ENCODE data around the gene PDE11A. TPM values are rescaled to one million over a fixed set of nuclear protein-coding genes. Genes with fewer than 3 reads are reported as not detected.

The PDE11A gene
- total and polyA plus RNA-seq, 2 experiments from 2014 or later, result 0.08 to 0.73 TPM

DNA sequence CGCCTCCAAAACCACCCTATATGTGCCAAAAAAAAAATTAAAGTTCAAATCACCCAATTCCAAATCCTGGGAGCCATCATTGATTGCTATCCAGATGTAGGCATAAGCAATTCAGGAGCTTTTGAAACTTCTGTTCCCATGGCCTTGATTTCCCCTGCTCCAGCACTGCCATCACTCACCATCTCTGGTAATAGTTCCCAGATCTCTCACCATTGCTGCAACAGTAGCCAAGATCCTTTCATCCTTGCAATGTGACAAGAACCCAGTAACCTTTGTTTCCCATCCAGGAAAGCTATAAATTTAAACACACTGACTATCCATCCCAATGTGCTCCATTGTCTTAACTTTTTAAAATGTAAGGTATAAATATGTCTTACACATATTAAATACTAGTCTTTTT is 155.4 kb downstream of the PDE11A start:
- Histone ChIP-seq H3K27ac (ENCODE audit: low read depth) (no peak overlapping the region), H3F3A (replicated peaks; ENCODE audit: low read depth) (no peaks in the 10 kb centered on the region), H3K27me3 (ENCODE audit: insufficient read depth) (no peaks in the 10 kb centered on the region), H3K9me2 (ENCODE audit: insufficient read depth) (no peaks in the 10 kb centered on the region), H2AFZ (no peak overlapping the region), H3K4me3 (no peak overlapping the region), H3K79me2 (replicated peaks; ENCODE audit: insufficient read depth) (no peaks in the 10 kb centered on the region), H3K4me1 (ENCODE audit: insufficient read depth) (no peaks in the 10 kb centered on the region), H4K20me1 (replicated peaks; ENCODE audit: insufficient read depth) (no peaks in the 10 kb centered on the region), H3K36me3 (ENCODE audit: insufficient read depth) (no peaks in the 10 kb centered on the region), H3K4me2 (no peak overlapping the region)
- no peak overlapping the region for H3K27ac Mint-ChIP-seq
- ATAC-seq (no peak), DNase-seq (ENCODE audit: low spot score) (no peak)
- H3K9me3 Mint-ChIP-seq, result no peaks in the 10 kb centered on the region
- no peak overlapping the region for H3K4me3 Mint-ChIP-seq
- TF ChIP-seq EZH2 (IDR thresholded peaks at IDR 0.05; ENCODE audit: low read depth, unreplicated experiment), result no peak
- TF ChIP-seq JUNB (IDR thresholded peaks at IDR 0.05; ENCODE audit: unreplicated experiment), result no peak
- no peak for TF ChIP-seq POLR2AphosphoS5 (IDR thresholded peaks at IDR 0.05; ENCODE audit: low read depth)
- no peak for TF ChIP-seq CREB1 (CRISPR knock-in tag; IDR thresholded peaks at IDR 0.05; ENCODE audit: low read depth)
- no peak for TF ChIP-seq NANOG (IDR thresholded peaks at IDR 0.05; ENCODE audit: borderline replicate concordance)
- TF ChIP-seq, protein P1, sequence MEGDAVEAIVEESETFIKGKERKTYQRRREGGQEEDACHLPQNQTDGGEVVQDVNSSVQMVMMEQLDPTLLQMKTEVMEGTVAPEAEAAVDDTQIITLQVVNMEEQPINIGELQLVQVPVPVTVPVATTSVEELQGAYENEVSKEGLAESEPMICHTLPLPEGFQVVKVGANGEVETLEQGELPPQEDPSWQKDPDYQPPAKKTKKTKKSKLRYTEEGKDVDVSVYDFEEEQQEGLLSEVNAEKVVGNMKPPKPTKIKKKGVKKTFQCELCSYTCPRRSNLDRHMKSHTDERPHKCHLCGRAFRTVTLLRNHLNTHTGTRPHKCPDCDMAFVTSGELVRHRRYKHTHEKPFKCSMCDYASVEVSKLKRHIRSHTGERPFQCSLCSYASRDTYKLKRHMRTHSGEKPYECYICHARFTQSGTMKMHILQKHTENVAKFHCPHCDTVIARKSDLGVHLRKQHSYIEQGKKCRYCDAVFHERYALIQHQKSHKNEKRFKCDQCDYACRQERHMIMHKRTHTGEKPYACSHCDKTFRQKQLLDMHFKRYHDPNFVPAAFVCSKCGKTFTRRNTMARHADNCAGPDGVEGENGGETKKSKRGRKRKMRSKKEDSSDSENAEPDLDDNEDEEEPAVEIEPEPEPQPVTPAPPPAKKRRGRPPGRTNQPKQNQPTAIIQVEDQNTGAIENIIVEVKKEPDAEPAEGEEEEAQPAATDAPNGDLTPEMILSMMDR (conservative IDR thresholded peaks at IDR 0.05; ENCODE audit: low read depth in 2 of 2), result no peak
- no peak for TF ChIP-seq EZH2phosphoT487 (IDR thresholded peaks at IDR 0.05; ENCODE audit: unreplicated experiment)
- TF ChIP-seq STAT1 (IDR thresholded peaks at IDR 0.05; ENCODE audit: unreplicated experiment), result no peak
- TF ChIP-seq ZNF114 (CRISPR knock-in tag; IDR thresholded peaks at IDR 0.05), result no peak
- TF ChIP-seq, protein P2, sequence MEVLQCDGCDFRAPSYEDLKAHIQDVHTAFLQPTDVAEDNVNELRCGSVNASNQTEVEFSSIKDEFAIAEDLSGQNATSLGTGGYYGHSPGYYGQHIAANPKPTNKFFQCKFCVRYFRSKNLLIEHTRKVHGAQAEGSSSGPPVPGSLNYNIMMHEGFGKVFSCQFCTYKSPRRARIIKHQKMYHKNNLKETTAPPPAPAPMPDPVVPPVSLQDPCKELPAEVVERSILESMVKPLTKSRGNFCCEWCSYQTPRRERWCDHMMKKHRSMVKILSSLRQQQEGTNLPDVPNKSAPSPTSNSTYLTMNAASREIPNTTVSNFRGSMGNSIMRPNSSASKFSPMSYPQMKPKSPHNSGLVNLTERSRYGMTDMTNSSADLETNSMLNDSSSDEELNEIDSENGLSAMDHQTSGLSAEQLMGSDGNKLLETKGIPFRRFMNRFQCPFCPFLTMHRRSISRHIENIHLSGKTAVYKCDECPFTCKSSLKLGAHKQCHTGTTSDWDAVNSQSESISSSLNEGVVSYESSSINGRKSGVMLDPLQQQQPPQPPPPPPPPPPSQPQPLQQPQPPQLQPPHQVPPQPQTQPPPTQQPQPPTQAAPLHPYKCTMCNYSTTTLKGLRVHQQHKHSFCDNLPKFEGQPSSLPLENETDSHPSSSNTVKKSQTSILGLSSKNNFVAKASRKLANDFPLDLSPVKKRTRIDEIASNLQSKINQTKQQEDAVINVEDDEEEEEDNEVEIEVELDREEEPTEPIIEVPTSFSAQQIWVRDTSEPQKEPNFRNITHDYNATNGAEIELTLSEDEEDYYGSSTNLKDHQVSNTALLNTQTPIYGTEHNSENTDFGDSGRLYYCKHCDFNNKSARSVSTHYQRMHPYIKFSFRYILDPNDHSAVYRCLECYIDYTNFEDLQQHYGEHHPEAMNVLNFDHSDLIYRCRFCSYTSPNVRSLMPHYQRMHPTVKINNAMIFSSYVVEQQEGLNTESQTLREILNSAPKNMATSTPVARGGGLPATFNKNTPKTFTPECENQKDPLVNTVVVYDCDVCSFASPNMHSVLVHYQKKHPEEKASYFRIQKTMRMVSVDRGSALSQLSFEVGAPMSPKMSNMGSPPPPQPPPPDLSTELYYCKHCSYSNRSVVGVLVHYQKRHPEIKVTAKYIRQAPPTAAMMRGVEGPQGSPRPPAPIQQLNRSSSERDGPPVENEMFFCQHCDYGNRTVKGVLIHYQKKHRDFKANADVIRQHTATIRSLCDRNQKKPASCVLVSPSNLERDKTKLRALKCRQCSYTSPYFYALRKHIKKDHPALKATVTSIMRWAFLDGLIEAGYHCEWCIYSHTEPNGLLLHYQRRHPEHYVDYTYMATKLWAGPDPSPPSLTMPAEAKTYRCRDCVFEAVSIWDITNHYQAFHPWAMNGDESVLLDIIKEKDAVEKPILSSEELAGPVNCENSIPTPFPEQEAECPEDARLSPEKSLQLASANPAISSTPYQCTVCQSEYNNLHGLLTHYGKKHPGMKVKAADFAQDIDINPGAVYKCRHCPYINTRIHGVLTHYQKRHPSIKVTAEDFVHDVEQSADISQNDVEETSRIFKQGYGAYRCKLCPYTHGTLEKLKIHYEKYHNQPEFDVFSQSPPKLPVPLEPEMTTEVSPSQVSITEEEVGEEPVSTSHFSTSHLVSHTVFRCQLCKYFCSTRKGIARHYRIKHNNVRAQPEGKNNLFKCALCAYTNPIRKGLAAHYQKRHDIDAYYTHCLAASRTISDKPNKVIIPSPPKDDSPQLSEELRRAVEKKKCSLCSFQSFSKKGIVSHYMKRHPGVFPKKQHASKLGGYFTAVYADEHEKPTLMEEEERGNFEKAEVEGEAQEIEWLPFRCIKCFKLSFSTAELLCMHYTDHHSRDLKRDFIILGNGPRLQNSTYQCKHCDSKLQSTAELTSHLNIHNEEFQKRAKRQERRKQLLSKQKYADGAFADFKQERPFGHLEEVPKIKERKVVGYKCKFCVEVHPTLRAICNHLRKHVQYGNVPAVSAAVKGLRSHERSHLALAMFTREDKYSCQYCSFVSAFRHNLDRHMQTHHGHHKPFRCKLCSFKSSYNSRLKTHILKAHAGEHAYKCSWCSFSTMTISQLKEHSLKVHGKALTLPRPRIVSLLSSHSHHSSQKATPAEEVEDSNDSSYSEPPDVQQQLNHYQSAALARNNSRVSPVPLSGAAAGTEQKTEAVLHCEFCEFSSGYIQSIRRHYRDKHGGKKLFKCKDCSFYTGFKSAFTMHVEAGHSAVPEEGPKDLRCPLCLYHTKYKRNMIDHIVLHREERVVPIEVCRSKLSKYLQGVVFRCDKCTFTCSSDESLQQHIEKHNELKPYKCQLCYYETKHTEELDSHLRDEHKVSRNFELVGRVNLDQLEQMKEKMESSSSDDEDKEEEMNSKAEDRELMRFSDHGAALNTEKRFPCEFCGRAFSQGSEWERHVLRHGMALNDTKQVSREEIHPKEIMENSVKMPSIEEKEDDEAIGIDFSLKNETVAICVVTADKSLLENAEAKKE (CRISPR knock-in tag; IDR thresholded peaks at IDR 0.05), result no peak
- no peak for TF ChIP-seq REST (IDR thresholded peaks at IDR 0.05; ENCODE audit: unreplicated experiment)
- TF ChIP-seq ZNF331 (CRISPR knock-in tag; IDR thresholded peaks at IDR 0.05; ENCODE audit: low read depth), result no peak
- no peaks in the 10 kb centered on the region for H3K36me3 Mint-ChIP-seq (ENCODE audit: low read depth)
- H3K4me1 Mint-ChIP-seq, result no peaks in the 10 kb centered on the region
- H3K27me3 Mint-ChIP-seq (ENCODE audit: insufficient read depth, low read depth, poor library complexity), result no peaks in the 10 kb centered on the region
